IPS-11a (cell line): ENCODE data around the gene GRM4.
A peak's percentile ranks its signal among the peaks of the same experiment; 100 is the strongest.

Experiments used
- H3K4me3 ChIP-seq: one replicate; pipeline ENCODE4 v1.5.1; 2013; ENCODE audit warnings: low read depth, low read length, control low read depth

Gene GRM4

DNA sequence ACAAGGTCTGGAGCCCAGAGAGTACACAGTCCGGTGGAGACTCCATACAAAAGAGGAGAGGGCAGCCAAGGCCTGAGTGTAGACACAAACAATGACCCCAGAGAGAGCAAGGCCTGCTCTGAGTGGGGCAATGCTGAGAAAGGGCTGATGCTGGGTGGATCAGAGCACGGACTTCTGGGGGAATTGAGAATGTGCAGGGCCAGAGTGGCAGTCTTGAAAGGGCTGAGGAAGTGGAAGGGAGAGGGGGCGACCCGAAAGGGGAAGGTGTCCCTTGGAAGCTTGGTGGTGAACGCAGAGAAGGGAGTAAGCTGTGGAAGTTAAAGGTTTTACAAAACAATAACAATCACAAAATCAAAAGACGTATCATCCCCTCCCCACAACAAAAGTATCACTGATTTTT lies 12.0 kb upstream of the GRM4 start:
- no peak overlapping the region for H3K4me3 ChIP-seq

DNA sequence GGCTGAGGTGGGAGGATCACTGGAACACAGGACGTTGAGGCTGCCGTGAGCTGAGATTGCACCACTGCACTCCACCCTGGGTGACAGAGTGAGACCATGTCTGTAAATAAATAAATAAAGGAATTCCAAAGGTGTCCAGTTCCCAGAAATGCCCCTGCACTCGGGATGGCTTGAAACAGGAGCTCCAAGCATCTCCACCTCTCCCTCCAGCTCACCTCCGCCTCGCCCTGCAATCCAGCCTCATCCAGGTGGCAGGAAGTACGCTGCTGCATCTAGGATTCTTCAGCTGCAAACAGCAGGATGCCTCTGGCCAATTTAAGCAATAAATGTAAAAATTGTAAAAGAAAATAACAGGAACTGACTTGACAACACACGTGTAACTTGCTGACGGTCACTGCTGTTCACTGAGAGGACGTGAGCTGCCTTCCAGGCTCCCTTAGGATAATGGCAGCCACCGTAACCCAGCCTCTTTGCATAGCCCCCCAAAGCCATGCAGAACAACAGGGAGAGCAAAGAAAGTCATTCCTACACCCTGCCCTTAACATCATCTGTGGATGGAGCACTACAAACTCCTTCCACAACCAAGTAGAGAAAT lies 11.4 kb upstream of the GRM4 start:
- H3K4me3 ChIP-seq = no peak overlapping the region

DNA sequence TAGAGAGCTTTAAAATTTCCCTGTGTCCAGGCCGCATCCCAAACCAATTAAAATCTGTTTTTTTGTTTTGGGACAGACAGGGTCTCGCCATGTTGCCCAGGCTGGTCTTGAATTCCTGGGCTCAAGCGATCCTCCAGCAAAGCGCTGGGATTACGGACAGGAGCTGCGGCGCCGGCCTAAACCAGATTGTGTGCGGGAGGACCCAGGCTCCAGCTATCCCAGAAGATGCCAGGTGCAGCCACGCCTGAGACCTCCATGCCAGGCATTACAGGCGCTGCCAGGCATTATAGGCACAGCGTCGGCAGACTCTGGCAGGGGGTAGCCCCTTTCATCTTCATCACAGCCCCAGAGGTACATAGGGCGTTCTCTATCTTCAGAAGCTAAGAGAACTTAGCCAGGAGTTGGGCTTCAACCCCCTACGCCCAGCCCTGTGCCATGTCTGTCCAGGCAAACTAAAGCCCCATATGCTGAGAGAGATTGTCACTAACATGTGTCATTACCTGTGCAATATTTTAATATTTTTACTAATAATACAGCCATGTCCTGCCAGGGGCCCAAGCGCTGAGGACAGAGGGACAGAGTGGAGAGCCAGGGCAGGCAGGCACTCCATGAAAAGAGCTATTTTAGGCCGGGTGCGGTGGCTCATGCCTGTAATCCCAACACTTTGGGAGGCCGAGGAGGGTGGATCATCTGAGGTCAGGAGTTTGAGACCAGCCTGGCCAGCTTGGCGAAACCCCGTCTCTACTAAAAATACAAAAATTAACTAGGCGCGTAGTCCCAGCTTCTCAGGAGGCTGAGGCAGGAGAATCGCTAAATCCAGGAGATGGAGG lies 9.8 kb upstream of the GRM4 start:
- no peak overlapping the region for H3K4me3 ChIP-seq

DNA sequence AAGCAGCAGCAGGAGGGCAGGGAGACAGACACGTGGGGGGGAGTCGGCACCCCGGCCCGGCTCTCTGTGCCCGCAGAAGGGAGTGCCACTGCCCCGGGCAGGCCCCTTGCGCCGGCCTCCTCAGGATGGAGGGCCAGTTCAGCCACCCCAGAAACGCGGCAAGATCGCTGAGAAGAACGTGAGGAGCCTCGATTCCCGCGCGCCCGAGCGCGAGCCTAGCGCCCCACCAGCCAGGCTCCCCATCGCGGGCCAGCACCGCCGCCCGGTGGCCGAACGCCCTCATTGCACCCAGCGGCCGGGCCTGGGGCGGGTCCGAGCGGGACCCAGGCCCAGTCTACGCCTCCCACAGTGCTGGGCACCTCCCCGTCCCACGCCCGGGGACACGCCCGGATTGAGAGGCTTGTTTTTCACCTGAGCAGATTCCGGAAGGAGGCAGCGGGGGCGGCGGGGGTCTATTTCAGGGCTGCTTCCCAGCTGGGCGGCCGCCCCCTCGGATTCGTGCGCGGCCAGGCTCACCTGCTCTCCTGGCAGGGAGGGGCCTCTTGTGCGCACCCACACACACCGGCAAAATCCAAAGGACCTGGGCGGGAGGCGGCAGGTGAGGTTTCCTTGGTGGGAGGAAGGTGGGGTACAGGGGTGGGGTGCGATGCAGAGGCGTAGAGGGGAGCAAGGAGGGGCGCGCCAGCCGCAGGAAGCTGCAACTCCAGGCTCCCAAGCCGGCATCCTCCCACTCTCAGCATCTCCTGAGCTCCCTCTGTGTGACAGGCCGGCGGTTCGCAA lies 9.0 kb upstream of the GRM4 start:
- peak overlapping the region; percentile 24 for H3K4me3 ChIP-seq

DNA sequence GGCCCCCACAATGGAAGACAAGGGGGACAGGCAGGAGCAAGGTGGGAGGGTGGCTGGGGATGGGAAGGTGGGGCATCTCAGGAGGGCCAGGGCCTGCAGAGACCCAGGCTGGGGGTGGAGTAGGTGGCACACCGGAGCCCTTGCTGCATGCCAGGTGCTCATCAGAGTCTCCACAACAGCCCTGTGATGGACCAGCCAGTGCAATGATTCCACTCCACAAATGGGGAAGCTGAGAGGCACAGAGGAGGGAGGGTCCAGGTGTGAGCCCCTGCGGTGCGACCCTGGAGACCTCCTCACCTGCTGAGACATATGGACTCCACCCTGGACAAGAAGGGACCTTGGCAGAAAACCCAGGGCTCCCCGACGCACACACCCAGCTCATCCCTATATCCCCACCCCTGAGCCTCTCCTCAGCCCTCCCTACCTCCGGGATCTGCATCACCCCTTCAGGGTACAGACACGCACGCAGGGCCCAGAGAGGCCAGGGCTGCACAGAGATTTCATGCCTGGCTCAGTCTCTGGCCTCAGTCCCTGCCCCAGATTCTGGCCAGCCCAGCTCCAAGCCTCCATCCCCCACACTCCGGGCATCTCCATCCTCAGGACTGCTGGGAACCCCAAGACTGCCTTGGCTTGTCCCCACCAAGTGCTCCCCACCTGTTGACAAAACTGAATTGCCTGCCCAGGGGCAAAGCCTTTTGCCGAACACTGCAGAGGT lies 7.1 kb upstream of the GRM4 start:
- H3K4me3 ChIP-seq = no peak overlapping the region

DNA sequence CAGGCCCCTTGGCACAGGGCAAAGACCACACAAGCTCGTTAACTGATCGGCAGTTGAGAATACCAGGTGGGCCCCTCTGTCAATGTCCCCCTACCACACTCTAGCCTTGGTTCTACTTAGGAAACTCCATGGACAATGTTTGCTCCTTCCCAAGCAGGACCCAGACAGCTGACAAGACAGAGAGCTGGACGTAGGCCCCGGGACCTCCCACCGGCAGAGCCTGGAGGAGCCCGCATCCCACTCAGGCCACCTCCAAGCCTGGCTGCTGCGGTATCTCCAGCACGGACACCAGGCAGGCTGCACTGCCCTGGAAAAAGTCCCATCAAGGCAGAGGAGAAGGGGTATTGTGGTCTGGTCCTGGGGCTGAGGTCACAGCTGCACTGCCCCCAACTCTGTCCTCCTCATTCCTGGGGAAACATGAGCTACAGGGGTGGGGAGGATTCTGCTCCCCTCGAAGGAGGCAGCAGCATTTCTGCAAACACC lies 6.2 kb upstream of the GRM4 start:
- no peak overlapping the region for H3K4me3 ChIP-seq

DNA sequence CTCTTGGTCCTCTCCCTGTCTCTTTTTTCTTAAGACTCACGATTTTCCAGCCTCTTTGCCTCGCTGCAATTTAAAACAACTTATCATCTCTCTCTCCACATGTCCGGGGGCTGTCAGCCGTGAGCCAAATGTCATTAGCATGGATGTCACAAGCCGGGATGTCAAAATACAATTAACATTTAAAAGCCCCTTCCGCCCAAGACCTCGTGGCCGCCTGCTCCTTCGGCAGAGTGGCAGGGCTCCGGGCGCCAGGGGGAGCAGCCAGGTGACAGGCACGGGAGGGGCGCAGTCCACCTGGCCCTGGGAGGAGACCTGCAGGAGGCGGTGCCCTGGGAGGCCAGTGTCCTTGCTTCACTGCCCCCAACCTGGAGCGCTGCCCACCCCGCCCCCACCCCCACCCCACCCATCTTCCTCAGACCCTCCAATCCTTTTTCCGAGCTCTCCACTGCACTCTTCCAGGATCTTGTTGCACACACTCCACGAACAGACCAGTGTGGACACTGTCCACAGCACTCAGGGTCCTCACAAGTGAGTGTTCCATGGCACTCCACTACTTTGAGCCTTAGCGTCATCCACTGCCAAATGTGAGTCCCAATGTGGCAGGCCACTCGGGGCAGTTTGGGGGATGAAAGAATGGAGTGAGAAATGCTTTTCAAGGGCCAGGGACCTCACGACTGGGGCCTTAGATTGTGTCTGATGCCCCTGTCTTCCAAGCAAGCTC lies 5.6 kb upstream of the GRM4 start:
- H3K4me3 ChIP-seq = no peak overlapping the region

DNA sequence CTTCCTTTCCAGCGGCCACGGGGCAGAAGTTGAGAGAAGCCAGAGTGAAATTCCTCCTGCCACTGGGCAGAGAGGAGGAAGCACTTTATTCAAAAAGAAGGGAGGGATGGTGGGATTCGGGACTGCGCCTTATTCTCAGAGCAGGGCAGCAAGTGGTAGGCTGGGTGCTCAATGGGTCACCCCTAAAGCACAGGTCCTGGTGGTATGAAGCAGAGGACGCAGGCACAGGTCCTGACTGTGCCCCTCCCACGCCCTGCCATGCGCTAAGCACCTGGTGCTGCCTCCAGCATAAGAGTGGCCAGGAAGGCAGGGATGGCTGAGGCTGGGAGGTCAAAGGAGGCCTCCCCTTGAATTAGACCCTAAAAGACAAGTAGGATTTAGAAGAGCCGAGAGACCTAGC lies 4.9 kb upstream of the GRM4 start:
- no peak overlapping the region for H3K4me3 ChIP-seq

DNA sequence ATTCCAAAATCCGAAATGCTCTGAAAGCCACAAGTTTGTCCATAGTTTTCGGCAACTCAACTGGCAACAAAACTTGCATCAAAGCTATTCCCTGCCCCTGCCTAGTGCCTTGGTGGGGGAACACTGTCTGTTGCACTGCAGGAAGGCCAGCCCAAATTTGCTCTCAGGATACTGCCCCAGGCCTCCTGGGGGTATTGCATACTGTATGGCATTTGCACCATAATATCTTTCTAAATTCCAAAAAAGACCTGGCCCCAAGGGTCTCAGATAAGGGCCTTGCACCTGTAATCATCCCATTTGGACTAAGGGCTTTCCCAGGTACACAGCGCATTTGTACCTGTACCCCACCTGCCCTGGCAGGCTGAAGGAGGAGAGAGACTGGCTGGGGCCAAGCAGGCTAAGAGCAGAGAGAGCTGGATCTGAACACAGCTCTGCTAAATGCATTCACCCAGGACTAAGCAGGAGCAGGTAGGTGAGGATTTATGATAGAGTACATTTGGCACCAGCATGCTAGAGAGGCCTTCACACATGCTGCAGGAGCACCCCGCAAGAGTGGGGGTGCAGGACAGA lies 4.0 kb upstream of the GRM4 start:
- H3K4me3 ChIP-seq = no peak overlapping the region

DNA sequence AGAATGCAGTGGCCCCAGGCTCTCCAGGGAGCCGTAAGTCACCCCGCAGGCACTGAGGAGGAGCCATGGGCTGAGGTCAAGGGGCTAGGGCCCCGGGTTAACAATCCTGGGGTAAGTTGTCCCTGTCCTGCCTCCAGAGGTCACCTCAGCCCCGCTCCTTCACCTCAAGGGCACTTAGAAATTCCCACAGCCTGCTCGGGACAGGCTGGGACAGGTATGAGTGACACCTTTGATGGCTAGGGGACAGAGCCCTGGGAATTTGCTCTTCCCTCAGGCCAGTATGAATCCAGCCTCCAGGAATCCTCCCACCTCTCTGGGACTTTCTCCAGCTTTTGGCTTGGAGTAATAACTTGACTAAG lies 3.5 kb upstream of the GRM4 start:
- no peak overlapping the region for H3K4me3 ChIP-seq

DNA sequence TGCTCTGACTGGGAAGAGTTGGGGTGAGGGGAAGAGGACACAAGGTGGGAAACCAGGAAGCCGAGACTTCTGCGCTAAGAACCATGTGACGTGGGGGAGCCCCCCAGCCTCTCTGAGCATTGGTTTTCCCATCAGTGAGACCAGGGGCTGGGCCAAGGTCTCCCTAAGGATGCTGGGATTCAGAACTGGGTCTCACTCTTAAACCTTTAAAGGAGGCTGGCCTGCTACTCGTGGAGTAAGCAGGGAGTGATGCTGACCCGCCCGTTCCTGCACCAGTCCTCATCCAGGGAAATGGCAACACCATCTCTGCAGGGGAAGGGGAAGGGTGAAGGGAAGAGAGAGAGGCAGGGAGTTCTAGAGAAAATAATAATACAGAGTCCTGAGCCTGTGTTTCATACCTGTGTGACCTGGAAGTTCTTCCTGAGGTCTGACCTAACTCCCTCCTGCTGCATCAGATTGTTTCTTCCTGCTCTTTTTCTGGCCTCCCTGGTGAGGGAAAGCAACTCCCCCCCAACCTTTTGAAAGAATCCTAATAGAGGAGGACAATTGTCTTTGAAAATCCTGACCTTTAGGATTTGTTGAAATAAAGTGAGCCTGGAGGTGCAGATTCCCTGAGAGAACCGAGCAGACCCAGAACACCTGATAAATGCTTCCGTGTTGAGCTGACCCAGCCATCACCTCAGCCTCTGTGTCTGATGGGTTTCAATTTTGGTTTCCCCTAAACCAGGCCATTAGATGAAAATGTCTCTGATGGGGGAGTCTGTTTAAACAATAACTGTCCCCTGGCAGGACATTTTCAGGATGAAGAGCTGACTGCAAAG lies 3.0 kb upstream of the GRM4 start:
- no peak overlapping the region for H3K4me3 ChIP-seq

DNA sequence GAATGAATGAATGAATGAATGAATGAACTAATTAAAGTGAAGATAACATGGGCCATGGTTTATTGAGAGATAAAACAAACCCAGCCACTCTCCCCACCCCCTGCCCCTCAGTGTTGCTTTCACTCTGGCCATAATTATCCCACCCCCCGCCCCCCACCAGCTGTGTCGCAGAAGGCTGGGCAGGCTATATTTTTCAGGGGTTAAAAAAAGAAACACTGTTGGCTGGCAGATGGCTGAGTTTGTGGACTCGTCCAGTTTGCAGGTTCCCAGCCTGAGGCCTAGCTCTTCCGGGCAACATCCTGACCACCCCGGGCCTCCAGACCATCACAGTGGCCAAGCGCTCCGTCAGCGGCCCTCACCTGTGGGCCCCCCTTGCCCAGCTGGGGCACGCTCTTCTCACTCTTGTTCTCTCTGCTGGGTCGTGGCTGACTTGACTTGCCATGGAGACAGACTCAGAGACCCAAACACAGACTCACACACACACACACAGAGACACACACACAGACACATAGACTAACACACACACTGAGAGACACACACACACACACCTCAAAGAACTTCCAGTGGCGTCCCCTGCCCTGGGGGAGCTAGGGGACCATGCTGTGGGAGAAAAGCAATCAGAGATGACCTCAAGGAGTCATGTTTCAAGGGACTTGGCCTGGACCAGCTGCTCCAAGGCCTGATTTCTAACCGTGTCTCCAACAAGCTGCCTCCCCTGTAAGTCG lies 2.2 kb upstream of the GRM4 start:
- H3K4me3 ChIP-seq = no peak overlapping the region

DNA sequence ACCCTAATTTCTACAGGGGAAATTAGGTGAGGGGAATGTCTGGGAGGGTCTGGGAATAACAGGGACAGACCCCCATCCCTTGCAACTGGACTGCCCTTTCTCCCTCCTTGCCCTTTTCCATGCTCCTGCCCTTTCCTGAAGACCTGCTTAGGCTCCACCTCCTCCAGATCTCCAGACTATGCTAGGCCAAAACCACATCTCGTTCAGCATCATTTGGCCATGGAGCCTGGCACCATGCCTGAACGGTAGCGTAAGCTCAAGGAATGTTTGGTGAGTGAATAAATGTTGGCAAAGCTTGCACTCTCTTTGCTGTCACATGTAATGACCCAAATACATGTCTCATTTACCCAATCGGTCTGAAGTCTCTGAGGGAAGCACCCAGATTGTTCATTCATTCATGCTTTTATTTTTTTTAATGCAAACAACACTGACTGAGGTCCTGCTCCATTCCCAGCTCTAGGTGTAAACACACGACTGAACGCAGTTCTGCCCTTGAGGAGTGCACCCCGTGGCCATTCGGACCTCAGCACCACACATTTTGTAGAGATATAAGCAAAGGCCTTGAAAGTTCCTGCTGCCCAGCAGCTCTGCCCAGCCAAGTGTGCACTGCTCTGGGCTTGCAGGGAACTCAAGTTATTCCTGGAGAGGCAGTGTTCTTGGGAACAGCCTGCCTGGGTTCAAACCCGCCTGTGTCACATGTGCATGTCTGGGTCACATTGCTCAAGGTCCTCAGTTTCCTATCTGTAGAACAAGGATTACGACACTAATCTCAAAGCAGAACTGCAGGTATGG lies 1.1 kb upstream of the GRM4 start:
- H3K4me3 ChIP-seq = no peak overlapping the region

GRCh38 chr6:34145161-34146020 lies 496 bp downstream of the GRM4 start:
- peak overlapping the region; percentile 60 for H3K4me3 ChIP-seq

DNA sequence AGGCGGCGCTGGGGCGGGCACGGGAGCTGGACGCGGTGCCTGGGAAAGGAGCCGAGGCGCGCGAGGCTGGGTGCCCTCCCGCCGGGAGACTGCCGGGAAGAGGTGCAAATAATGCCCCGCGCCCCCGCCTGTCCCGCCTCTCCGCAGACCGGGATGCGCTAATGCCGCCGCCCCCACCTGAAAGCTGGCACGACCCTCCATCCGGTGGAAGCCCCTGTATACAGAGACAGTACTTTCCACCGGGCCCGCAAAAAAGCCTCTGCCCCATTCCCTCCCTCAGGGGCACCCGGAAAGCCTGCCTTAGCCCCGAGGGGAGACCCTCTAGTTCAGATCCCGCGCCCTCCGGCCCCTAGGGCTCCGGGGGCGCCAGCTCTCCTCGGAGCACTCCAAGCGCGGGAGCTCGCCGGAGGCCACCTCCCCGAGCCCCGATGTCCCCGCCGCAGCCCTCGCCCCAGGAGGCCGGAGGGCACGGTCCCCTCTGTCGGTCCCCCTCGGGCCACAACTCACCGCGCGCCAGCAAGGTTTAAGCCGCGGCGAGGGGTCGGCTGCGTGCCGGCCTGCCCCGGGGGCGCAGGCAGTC lies 1.2 kb downstream of the GRM4 start:
- peak overlapping the region; percentile 60 for H3K4me3 ChIP-seq

- peak overlapping the region; percentile 60 for H3K4me3 ChIP-seq
Measured at GRCh38 chr6:34143884-34144580, 1.9 kb downstream of the GRM4 start.
